HepG2 (cell line): ENCODE data around the gene RRAD. TPM values are rescaled to one million over a fixed set of nuclear protein-coding genes. Genes with fewer than 3 reads are reported as not detected.
A peak's percentile ranks its signal among the peaks of the same experiment; 100 is the strongest.

ENCODE experiments used
- CENPT ChIP-seq: sonication (generic); formaldehyde crosslinking; IDR thresholded peaks from 2 replicates; pipeline ENCODE4 v1.8.0; 2022; ENCODE audit warnings: low read depth, mild to moderate bottlenecking, moderate library complexity, missing genetic modification reagents
- CENPX ChIP-seq: sonication (generic); formaldehyde crosslinking; IDR thresholded peaks from 2 replicates; pipeline ENCODE4 v1.9.0; 2021; ENCODE audit warnings: mild to moderate bottlenecking, missing genetic modification reagents, moderate library complexity
- HMGA1 ChIP-seq: sonication (generic); formaldehyde crosslinking; conservative IDR thresholded peaks from 2 replicates; pipeline ENCODE4 v1.4.0; 2020; ENCODE audit warnings: missing genetic modification reagents
- IRF2 ChIP-seq: IDR thresholded peaks from 2 replicates; pipeline ENCODE4 v1.6.1; 2018; ENCODE audit warnings: missing genetic modification reagents, missing compliant biosample characterization
- MIER2 ChIP-seq: IDR thresholded peaks from 2 replicates; pipeline ENCODE4 v1.6.1; 2016; ENCODE audit warnings: missing biosample characterization, missing genetic modification reagents
- MXD4 ChIP-seq: IDR thresholded peaks from 2 replicates; pipeline ENCODE4 v1.6.1; 2016; ENCODE audit warnings: mild to moderate bottlenecking, missing biosample characterization, missing genetic modification reagents
- PHF20 ChIP-seq: sonication (generic); formaldehyde crosslinking; IDR thresholded peaks from 2 replicates; pipeline ENCODE4 v1.5.0; 2020; ENCODE audit warnings: mild to moderate bottlenecking, missing genetic modification reagents
- TEAD2 ChIP-seq: sonication (generic); formaldehyde crosslinking; IDR thresholded peaks from 2 replicates; pipeline ENCODE4 v1.9.0; 2021; ENCODE audit warnings: missing genetic modification reagents
- ZFP36 ChIP-seq: fragments of 150-350 bp; IDR thresholded peaks from 2 replicates; pipeline ENCODE4 v1.6.1; 2018; ENCODE audit warnings: borderline replicate concordance, low read length, low read depth; ENCODE audit not compliant: partially characterized antibody
- ZNF136 ChIP-seq: sonication (generic); formaldehyde crosslinking; IDR thresholded peaks from 2 replicates; pipeline ENCODE4 v1.8.1; 2022; ENCODE audit warnings: low read depth, mild to moderate bottlenecking, moderate library complexity, missing genetic modification reagents
- ZNF224 ChIP-seq: sonication (generic); formaldehyde crosslinking; IDR thresholded peaks from 2 replicates; pipeline ENCODE4 v1.5.0; 2020; ENCODE audit warnings: mild to moderate bottlenecking, missing genetic modification reagents
- ZNF30 ChIP-seq: sonication (generic); formaldehyde crosslinking; IDR thresholded peaks from 2 replicates; pipeline ENCODE4 v1.5.0; 2020; ENCODE audit warnings: mild to moderate bottlenecking, missing genetic modification reagents
- ZNF326 ChIP-seq: sonication (generic); formaldehyde crosslinking; IDR thresholded peaks from 2 replicates; pipeline ENCODE4 v1.4.0; 2020; ENCODE audit warnings: missing genetic modification reagents, borderline replicate concordance
- ZNF615 ChIP-seq: sonication (generic); formaldehyde crosslinking; IDR thresholded peaks from 2 replicates; pipeline ENCODE4 v1.5.0; 2020; ENCODE audit warnings: mild to moderate bottlenecking, missing genetic modification reagents, borderline replicate concordance
- ZNF766 ChIP-seq: sonication (generic); formaldehyde crosslinking; IDR thresholded peaks from 2 replicates; pipeline ENCODE4 v1.5.0; 2020; ENCODE audit warnings: missing genetic modification reagents, borderline replicate concordance
- ZNF775 ChIP-seq: sonication (generic); formaldehyde crosslinking; IDR thresholded peaks from 2 replicates; pipeline ENCODE4 v1.4.0; 2020; ENCODE audit warnings: missing genetic modification reagents, mild to moderate bottlenecking, moderate library complexity, borderline replicate concordance
- ZNF781 ChIP-seq: sonication (generic); formaldehyde crosslinking; IDR thresholded peaks from 2 replicates; pipeline ENCODE4 v1.5.1; 2020; ENCODE audit warnings: borderline replicate concordance, mild to moderate bottlenecking, missing genetic modification reagents; ENCODE audit errors: not compliant biosample characterization
- polyA plus RNA-seq, 8 experiments: library from polyadenylated mRNA; depleted of rRNA in 3 of 8; stranded (reverse) in 7 of 8; unstranded in 1 of 8; fragments of >200 nt; fragmentation: Illumina TruSeq in 4 of 8; extraction: Trizol in 4 of 8; gene quantifications; 2 replicates each; pipeline versions ENCODE4 v1.2.1 to v1.2.3, GENCODE V29; 2011 to 2016; ENCODE audit warnings: low read depth in 4 of 8, missing spikeins in 1 of 8, mixed read lengths in 1 of 8; ENCODE audit not compliant: insufficient read depth in 1 of 8
- total RNA-seq, 5 experiments: library from RNA; depleted of rRNA; stranded (reverse); fragments of >200 nt; fragmentation: Illumina TruSeq; extraction: Trizol; gene quantifications; 2 replicates each; pipeline ENCODE4 v1.2.3, GENCODE V29; 2016; ENCODE audit warnings: low read depth in 1 of 5
- TF ChIP-seq, protein P1 (sequence below): sonication (generic); formaldehyde crosslinking; IDR thresholded peaks from 2 replicates; pipeline ENCODE4 v1.4.0; 2020; ENCODE audit warnings: missing genetic modification reagents
- TF ChIP-seq, protein P2 (sequence below): sonication (generic); formaldehyde crosslinking; IDR thresholded peaks from 2 replicates; pipeline ENCODE4 v1.8.1; 2022; ENCODE audit warnings: mild to moderate bottlenecking, missing genetic modification reagents
- TF ChIP-seq, protein P3 (sequence below): IDR thresholded peaks from 2 replicates; pipeline ENCODE4 v1.6.1; 2012; ENCODE audit warnings: inconsistent platforms
- TF ChIP-seq, protein P4 (sequence below): sonication (generic); formaldehyde crosslinking; IDR thresholded peaks from 2 replicates; pipeline ENCODE4 v1.4.0; 2020; ENCODE audit warnings: missing genetic modification reagents; ENCODE audit errors: not compliant biosample characterization
- TF ChIP-seq, protein P5 (sequence below): sonication (generic); formaldehyde crosslinking; IDR thresholded peaks from 2 replicates; pipeline ENCODE4 v1.4.0; 2020; ENCODE audit warnings: missing genetic modification reagents, borderline replicate concordance
- TF ChIP-seq, protein P6 (sequence below): sonication (generic); formaldehyde crosslinking; IDR thresholded peaks from 2 replicates; pipeline ENCODE4 v1.8.1; 2023; ENCODE audit warnings: mild to moderate bottlenecking, missing genetic modification reagents, borderline replicate concordance

The RRAD gene
- total and polyA plus RNA-seq, 2 of the 13 experiments (the other 11 are each of a cell fraction or from before 2014, with no cell fraction given), result 0.80 to 1.1 TPM

DNA sequence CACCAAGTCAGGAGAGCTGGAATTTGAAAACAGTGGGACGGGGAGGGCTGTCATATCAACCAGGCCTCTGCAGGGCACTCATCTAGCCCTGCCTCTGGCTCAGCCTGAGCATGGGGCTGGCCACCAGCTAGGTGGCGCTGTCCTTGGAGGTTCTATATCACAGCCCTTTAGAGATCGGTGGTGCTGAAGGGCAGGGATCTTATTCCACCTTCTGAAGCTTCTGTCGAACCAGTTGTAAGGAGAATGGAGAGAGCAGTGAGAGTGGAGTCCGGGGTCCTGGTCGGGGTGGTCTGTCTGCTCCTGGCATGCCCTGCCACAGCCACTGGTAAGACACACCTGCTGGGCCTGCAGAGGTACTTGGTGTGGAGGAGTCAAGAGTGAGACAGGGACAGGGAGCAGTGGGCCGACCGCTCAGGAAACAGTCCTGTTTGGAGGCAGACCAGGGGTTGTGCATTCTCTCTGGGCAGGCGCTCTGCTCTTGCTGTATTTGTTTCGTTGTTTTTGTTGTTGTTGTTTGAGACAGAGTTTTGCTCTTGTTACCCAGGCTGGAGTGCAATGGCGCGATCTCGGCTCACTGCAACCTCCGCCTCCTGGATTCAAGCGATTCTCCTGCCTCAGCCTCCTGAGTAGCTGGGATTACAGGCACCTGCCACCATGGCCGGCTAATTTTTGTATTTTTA lies 35.9 kb upstream of the RRAD start, which contains the start of gene CES3 (continued):
- TF ChIP-seq, protein P1, sequence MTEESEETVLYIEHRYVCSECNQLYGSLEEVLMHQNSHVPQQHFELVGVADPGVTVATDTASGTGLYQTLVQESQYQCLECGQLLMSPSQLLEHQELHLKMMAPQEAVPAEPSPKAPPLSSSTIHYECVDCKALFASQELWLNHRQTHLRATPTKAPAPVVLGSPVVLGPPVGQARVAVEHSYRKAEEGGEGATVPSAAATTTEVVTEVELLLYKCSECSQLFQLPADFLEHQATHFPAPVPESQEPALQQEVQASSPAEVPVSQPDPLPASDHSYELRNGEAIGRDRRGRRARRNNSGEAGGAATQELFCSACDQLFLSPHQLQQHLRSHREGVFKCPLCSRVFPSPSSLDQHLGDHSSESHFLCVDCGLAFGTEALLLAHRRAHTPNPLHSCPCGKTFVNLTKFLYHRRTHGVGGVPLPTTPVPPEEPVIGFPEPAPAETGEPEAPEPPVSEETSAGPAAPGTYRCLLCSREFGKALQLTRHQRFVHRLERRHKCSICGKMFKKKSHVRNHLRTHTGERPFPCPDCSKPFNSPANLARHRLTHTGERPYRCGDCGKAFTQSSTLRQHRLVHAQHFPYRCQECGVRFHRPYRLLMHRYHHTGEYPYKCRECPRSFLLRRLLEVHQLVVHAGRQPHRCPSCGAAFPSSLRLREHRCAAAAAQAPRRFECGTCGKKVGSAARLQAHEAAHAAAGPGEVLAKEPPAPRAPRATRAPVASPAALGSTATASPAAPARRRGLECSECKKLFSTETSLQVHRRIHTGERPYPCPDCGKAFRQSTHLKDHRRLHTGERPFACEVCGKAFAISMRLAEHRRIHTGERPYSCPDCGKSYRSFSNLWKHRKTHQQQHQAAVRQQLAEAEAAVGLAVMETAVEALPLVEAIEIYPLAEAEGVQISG (CRISPR knock-in tag), result peak; percentile 98
- TF ChIP-seq ZNF326 (CRISPR knock-in tag), result no peak
- TF ChIP-seq PHF20 (CRISPR knock-in tag), result no peak
- no peak for TF ChIP-seq ZNF30
- TF ChIP-seq HMGA1 (CRISPR knock-in tag), result no peak
- no peak for TF ChIP-seq CENPX
- TF ChIP-seq, protein P2, sequence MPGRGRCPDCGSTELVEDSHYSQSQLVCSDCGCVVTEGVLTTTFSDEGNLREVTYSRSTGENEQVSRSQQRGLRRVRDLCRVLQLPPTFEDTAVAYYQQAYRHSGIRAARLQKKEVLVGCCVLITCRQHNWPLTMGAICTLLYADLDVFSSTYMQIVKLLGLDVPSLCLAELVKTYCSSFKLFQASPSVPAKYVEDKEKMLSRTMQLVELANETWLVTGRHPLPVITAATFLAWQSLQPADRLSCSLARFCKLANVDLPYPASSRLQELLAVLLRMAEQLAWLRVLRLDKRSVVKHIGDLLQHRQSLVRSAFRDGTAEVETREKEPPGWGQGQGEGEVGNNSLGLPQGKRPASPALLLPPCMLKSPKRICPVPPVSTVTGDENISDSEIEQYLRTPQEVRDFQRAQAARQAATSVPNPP (CRISPR knock-in tag), result no peak
- TF ChIP-seq, protein P3, sequence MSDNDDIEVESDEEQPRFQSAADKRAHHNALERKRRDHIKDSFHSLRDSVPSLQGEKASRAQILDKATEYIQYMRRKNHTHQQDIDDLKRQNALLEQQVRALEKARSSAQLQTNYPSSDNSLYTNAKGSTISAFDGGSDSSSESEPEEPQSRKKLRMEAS, result no peak
- TF ChIP-seq, protein P4, sequence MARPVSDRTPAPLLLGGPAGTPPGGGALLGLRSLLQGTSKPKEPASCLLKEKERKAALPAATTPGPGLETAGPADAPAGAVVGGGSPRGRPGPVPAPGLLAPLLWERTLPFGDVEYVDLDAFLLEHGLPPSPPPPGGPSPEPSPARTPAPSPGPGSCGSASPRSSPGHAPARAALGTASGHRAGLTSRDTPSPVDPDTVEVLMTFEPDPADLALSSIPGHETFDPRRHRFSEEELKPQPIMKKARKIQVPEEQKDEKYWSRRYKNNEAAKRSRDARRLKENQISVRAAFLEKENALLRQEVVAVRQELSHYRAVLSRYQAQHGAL (CRISPR knock-in tag), result no peak
- no peak for TF ChIP-seq ZNF224 (CRISPR knock-in tag)
- peak; percentile 85 for TF ChIP-seq MIER2 (CRISPR knock-in tag)
- TF ChIP-seq ZNF766 (CRISPR knock-in tag), result no peak
- TF ChIP-seq ZNF781 (CRISPR knock-in tag), result peak; percentile 54
- TF ChIP-seq, protein P5, sequence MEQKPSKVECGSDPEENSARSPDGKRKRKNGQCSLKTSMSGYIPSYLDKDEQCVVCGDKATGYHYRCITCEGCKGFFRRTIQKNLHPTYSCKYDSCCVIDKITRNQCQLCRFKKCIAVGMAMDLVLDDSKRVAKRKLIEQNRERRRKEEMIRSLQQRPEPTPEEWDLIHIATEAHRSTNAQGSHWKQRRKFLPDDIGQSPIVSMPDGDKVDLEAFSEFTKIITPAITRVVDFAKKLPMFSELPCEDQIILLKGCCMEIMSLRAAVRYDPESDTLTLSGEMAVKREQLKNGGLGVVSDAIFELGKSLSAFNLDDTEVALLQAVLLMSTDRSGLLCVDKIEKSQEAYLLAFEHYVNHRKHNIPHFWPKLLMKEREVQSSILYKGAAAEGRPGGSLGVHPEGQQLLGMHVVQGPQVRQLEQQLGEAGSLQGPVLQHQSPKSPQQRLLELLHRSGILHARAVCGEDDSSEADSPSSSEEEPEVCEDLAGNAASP (CRISPR knock-in tag), result peak; percentile 29; the same call in 1 of the 2 replicates
- TF ChIP-seq MXD4, result peak; percentile 29; the same call in 1 of the 2 replicates
- TF ChIP-seq ZNF775 (CRISPR knock-in tag), result no peak
- no peak for TF ChIP-seq ZNF136
- TF ChIP-seq, protein P6, sequence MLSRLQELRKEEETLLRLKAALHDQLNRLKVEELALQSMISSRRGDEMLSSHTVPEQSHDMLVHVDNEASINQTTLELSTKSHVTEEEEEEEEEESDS, result no peak
- TF ChIP-seq ZNF615 (CRISPR knock-in tag), result 0 out of 2 replicates have a peak, but pooled peaks have one; percentile 56
- peak; percentile 51; the same call in 1 of the 2 replicates for TF ChIP-seq IRF2 (CRISPR knock-in tag)
- TF ChIP-seq ZFP36, result no peak
- no peak for TF ChIP-seq TEAD2
- no peak for TF ChIP-seq CENPT (CRISPR knock-in tag)
